ENCODE results near the gene TMEM51.
A peak's percentile ranks its signal among the peaks of the same experiment; 100 is the strongest.

Gene TMEM51

DNA sequence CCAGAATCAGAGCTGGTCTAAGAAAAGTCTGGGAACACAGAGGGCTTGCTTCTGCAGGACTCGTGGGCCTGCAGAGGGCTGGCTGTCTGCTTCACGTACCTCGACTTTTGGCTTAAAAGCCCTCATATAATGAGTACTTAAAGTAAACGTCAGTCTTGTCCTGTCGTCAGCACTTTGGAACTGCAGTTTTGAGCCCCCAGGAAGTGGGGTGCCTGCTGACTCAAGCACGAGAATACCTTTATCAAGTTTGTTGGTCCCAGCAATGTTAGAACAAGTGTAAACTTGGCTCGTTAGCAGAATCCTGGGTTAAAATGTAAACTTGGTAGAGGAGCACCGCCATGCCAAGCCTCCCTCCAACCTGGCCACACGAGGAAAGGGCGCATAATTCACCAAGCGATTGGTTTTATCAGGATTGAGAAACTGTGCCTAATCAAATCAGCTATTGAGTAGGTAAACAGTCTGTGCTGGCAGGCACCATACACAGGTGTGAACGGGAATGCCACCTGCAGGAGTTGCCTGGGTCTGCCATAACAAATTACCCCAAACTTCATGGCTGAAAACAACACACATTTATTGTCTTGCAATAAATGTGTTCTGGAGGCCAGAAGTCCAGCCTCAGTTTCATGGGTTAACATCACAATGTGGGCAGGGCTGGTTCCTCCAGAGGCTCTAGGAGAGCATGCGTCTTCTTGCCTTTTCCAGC, 48.5 kb downstream of the TMEM51 start:
- no peak overlapping the region for H3K4me3 ChIP-seq (ENCODE audit: low read length)
- no peak for DNase-seq (ENCODE audit: low read depth)
- H3K4me1 ChIP-seq (ENCODE audit: control insufficient read depth, insufficient read depth, low read length): peaks cover 13% of the 10 kb centered on the region
- peaks cover 16% of the 10 kb centered on the region for H3K27me3 ChIP-seq (replicated peaks; ENCODE audit: control insufficient read depth, insufficient read depth, low read length)
- no peak overlapping the region for H3K9ac ChIP-seq (ENCODE audit: low read length)
- no peaks in the 10 kb centered on the region for H3K36me3 ChIP-seq (ENCODE audit: control insufficient read depth, insufficient read depth, low read length, severe bottlenecking)
- no peaks in the 10 kb centered on the region for H3K9me3 ChIP-seq (ENCODE audit: control insufficient read depth, low read length)

GRCh38 chr1:15204931-15205330, 51.4 kb downstream of the TMEM51 start:
- H3K36me3 ChIP-seq (ENCODE audit: control insufficient read depth, insufficient read depth, low read length, severe bottlenecking): no peaks in the 10 kb centered on the region
- DNase-seq (ENCODE audit: low read depth): no peak
- no peak overlapping the region for H3K9ac ChIP-seq (ENCODE audit: low read length)
- H3K9me3 ChIP-seq (ENCODE audit: control insufficient read depth, low read length): no peaks in the 10 kb centered on the region
- H3K4me1 ChIP-seq (ENCODE audit: control insufficient read depth, insufficient read depth, low read length): peaks cover 13% of the 10 kb centered on the region
- H3K4me3 ChIP-seq (ENCODE audit: low read length): no peak overlapping the region
- peaks cover 27% of the 10 kb centered on the region for H3K27me3 ChIP-seq (replicated peaks; ENCODE audit: control insufficient read depth, insufficient read depth, low read length)

- no peaks in the 10 kb centered on the region for H3K36me3 ChIP-seq (ENCODE audit: control insufficient read depth, insufficient read depth, low read length, severe bottlenecking)
Observed at GRCh38 chr1:15205586-15206346, 52.2 kb downstream of the TMEM51 start.

GRCh38 chr1:15206418-15207030, 53.0 kb downstream of the TMEM51 start:
- peaks cover 27% of the 10 kb centered on the region for H3K27me3 ChIP-seq (replicated peaks; ENCODE audit: control insufficient read depth, insufficient read depth, low read length)
- no peaks in the 10 kb centered on the region for H3K36me3 ChIP-seq (ENCODE audit: control insufficient read depth, insufficient read depth, low read length, severe bottlenecking)
- no peaks in the 10 kb centered on the region for H3K9me3 ChIP-seq (ENCODE audit: control insufficient read depth, low read length)
- H3K9ac ChIP-seq (ENCODE audit: low read length): no peak overlapping the region
- no peak overlapping the region for H3K4me3 ChIP-seq (ENCODE audit: low read length)
- peak; percentile 15 for DNase-seq (ENCODE audit: low read depth)
- peaks cover 6% of the 10 kb centered on the region for H3K4me1 ChIP-seq (ENCODE audit: control insufficient read depth, insufficient read depth, low read length)

More at GRCh38 chr1:15205586-15206346, 52.2 kb downstream of the TMEM51 start:
- DNase-seq (ENCODE audit: low read depth): no peak
- H3K4me3 ChIP-seq (ENCODE audit: low read length): no peak overlapping the region
- no peak overlapping the region for H3K9ac ChIP-seq (ENCODE audit: low read length)
- H3K9me3 ChIP-seq (ENCODE audit: control insufficient read depth, low read length): no peaks in the 10 kb centered on the region
- peaks cover 27% of the 10 kb centered on the region for H3K27me3 ChIP-seq (replicated peaks; ENCODE audit: control insufficient read depth, insufficient read depth, low read length)
- H3K4me1 ChIP-seq (ENCODE audit: control insufficient read depth, insufficient read depth, low read length): peaks cover 8% of the 10 kb centered on the region

- Histone ChIP-seq H3K4me1 (ENCODE audit: control insufficient read depth, insufficient read depth, low read length) (peaks cover 6% of the 10 kb centered on the region), H3K4me3 (ENCODE audit: low read length) (no peak overlapping the region), H3K9ac (ENCODE audit: low read length) (no peak overlapping the region), H3K9me3 (ENCODE audit: control insufficient read depth, low read length) (no peaks in the 10 kb centered on the region), H3K27me3 (replicated peaks; ENCODE audit: control insufficient read depth, insufficient read depth, low read length) (peaks cover 27% of the 10 kb centered on the region), H3K36me3 (ENCODE audit: control insufficient read depth, insufficient read depth, low read length, severe bottlenecking) (no peaks in the 10 kb centered on the region)
- no peak for DNase-seq (ENCODE audit: low read depth)
Observed at GRCh38 chr1:15207031-15207828, 53.7 kb downstream of the TMEM51 start.

DNA sequence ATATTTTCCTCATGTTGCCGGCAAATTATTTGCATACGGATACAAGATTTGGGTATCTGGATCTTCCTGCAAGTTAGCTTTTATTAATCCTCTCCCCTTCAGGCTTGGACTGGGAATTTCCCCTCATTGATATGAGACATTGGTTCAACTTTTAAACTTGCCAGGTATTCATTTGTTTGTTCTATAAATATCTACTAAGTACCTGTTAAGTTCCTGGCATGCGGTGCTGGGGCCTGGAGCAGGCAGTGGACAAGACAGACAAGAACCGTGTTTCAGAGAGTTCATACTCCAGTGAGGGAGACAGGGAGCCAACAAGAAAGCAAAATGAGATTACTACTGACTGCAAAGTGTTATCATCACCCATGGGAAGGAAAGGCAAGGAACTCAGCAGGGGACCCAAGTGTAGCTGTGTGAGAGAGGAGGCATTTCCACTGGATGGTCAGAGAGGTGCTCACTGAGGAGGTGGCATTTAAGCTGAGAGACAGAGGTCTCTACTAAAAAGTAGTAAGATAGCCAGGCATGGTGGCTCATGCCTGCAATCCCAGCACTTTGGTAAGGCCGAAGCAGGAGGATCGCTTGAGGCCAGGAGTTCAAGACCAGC, 54.4 kb downstream of the TMEM51 start:
- DNase-seq (ENCODE audit: low read depth): no peak
- no peak overlapping the region for H3K4me3 ChIP-seq (ENCODE audit: low read length)
- no peaks in the 10 kb centered on the region for H3K36me3 ChIP-seq (ENCODE audit: control insufficient read depth, insufficient read depth, low read length, severe bottlenecking)
- H3K9me3 ChIP-seq (ENCODE audit: control insufficient read depth, low read length): no peaks in the 10 kb centered on the region
- H3K9ac ChIP-seq (ENCODE audit: low read length): no peak overlapping the region
- peaks cover 27% of the 10 kb centered on the region for H3K27me3 ChIP-seq (replicated peaks; ENCODE audit: control insufficient read depth, insufficient read depth, low read length)
- H3K4me1 ChIP-seq (ENCODE audit: control insufficient read depth, insufficient read depth, low read length): peaks cover 6% of the 10 kb centered on the region

GRCh38 chr1:15210651-15211375, 57.3 kb downstream of the TMEM51 start:
- Histone ChIP-seq H3K36me3 (ENCODE audit: control insufficient read depth, insufficient read depth, low read length, severe bottlenecking) (no peaks in the 10 kb centered on the region), H3K4me3 (ENCODE audit: low read length) (no peak overlapping the region), H3K27me3 (replicated peaks; ENCODE audit: control insufficient read depth, insufficient read depth, low read length) (peaks cover 21% of the 10 kb centered on the region), H3K9me3 (ENCODE audit: control insufficient read depth, low read length) (no peaks in the 10 kb centered on the region), H3K4me1 (ENCODE audit: control insufficient read depth, insufficient read depth, low read length) (peaks cover 9% of the 10 kb centered on the region), H3K9ac (ENCODE audit: low read length) (no peak overlapping the region)
- DNase-seq (ENCODE audit: low read depth): peak; percentile 5

DNA sequence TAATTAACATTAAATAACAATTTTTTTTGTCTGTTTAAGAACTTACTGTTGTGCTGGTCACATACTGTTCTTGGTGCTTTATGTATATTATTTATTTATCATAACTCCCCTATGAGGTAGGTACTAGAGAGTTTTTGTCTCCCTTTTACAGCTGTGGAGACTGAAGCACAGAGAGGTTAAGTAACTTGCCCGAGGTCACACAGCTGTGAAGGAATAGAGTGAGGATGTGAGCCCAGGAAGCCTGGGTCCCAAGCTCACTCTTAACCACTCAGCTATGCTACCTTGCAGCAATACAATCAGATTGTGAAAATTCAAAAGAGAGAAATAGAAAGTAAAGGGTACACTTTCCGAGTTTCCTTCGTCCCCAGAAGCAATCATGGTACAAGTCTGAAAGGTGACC, 57.9 kb downstream of the TMEM51 start:
- Histone ChIP-seq H3K9ac (ENCODE audit: low read length) (no peak overlapping the region), H3K36me3 (ENCODE audit: control insufficient read depth, insufficient read depth, low read length, severe bottlenecking) (no peaks in the 10 kb centered on the region), H3K4me3 (ENCODE audit: low read length) (no peak overlapping the region), H3K27me3 (replicated peaks; ENCODE audit: control insufficient read depth, insufficient read depth, low read length) (peaks cover 21% of the 10 kb centered on the region), H3K4me1 (ENCODE audit: control insufficient read depth, insufficient read depth, low read length) (peaks cover 9% of the 10 kb centered on the region), H3K9me3 (ENCODE audit: control insufficient read depth, low read length) (no peaks in the 10 kb centered on the region)
- no peak for DNase-seq (ENCODE audit: low read depth)

DNA sequence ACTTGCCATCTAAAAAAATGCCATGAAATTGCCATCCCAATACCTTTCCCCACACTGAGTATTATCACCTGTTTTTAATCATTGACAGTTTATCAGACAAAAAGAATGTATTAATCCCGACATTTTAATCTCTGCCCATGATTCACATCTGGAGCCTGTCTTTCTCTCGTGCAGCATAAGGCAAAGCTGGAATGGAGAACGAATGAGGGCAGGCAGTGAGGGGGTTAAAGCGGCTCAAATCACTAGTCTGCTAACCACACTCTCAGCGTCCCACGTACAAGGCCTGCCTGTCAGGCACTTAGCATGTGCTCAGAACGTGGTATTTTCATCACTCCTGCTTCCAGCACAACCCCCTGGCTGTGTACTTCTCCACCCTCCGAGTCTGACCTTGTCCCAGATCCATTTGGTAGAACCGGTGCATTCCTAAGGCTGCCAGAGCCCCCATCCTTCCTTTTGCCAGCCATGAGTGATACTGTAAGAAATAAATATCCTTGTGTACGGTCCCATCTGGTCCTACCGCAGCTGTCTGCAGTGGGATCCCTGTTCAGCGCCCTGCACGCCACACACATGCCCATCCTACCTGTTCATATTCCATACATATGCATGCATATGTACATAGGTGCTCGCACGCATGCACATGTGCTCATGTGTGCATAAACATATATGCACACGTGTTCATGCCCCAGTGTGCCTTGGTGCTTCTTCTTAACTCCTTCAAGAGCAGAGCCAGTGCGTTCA, 58.8 kb downstream of the TMEM51 start:
- H3K9me3 ChIP-seq (ENCODE audit: control insufficient read depth, low read length): no peaks in the 10 kb centered on the region
- peaks cover 4% of the 10 kb centered on the region for H3K4me1 ChIP-seq (ENCODE audit: control insufficient read depth, insufficient read depth, low read length)
- H3K36me3 ChIP-seq (ENCODE audit: control insufficient read depth, insufficient read depth, low read length, severe bottlenecking): no peaks in the 10 kb centered on the region
- H3K27me3 ChIP-seq (replicated peaks; ENCODE audit: control insufficient read depth, insufficient read depth, low read length): peaks cover 19% of the 10 kb centered on the region
- no peak for DNase-seq (ENCODE audit: low read depth)
- H3K4me3 ChIP-seq (ENCODE audit: low read length): no peak overlapping the region
- no peak overlapping the region for H3K9ac ChIP-seq (ENCODE audit: low read length)

DNA sequence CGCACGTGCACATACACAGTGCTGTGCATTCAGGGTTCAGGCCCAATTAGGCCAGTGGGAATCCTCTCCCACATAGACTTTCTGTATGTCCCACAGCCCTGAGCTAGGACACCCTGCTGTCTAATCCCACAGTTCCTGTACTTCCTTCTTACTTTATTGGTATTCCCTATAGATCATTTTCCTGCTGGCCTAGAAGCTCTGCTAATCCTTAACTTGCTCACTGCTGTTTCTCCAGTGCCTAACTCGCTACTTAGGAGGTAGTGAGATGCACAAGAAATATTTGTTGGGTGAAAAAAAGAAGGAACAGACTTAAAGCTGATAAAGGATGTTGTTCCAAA, 59.4 kb downstream of the TMEM51 start:
- peaks cover 14% of the 10 kb centered on the region for H3K27me3 ChIP-seq (replicated peaks; ENCODE audit: control insufficient read depth, insufficient read depth, low read length)
- DNase-seq (ENCODE audit: low read depth): no peak
- H3K9me3 ChIP-seq (ENCODE audit: control insufficient read depth, low read length): no peaks in the 10 kb centered on the region
- H3K4me3 ChIP-seq (ENCODE audit: low read length): no peak overlapping the region
- H3K4me1 ChIP-seq (ENCODE audit: control insufficient read depth, insufficient read depth, low read length): peaks cover 4% of the 10 kb centered on the region
- H3K9ac ChIP-seq (ENCODE audit: low read length): no peak overlapping the region
- no peaks in the 10 kb centered on the region for H3K36me3 ChIP-seq (ENCODE audit: control insufficient read depth, insufficient read depth, low read length, severe bottlenecking)
